Measurements from ENCODE around the gene RGS19.
"Not testable (repeated sequence)": the region's sequence is repeated elsewhere in the genome, so short reads cannot be mapped to it uniquely, and the experiment has no call there.

The RGS19 gene

GRCh38 chr20:64079273-64080012, at the start of gene RGS19:
RGS19 (minus strand) TSS chr20:64079518; CDS start chr20:64076886, 2,632 bp downstream.
- DNase-seq: peak; percentile 59

GRCh38 chr20:64123517-64123916, 44.2 kb upstream of the RGS19 start:
- DNase-seq: not testable (repeated sequence)

- DNase-seq: not testable (repeated sequence)
Measured at GRCh38 chr20:64122927-64123326, 43.6 kb upstream of the RGS19 start.

GRCh38 chr20:64121586-64121985, 42.3 kb upstream of the RGS19 start:
- no peak for DNase-seq

GRCh38 chr20:64119681-64120341, 40.5 kb upstream of the RGS19 start:
- no peak for DNase-seq

- DNase-seq: no peak
Measured at GRCh38 chr20:64119301-64119680, 40.0 kb upstream of the RGS19 start.

- DNase-seq: not testable (repeated sequence)
Measured at GRCh38 chr20:64117432-64117777, 38.1 kb upstream of the RGS19 start.

GRCh38 chr20:64116541-64117431, 37.5 kb upstream of the RGS19 start:
- no peak for DNase-seq

GRCh38 chr20:64116016-64116415, 36.7 kb upstream of the RGS19 start:
- no peak for DNase-seq

GRCh38 chr20:64115171-64115911, 36.0 kb upstream of the RGS19 start:
- peak; percentile 41 for DNase-seq

- DNase-seq: no peak
Measured at GRCh38 chr20:64114356-64114971, 35.1 kb upstream of the RGS19 start.

- DNase-seq: no peak
Measured at GRCh38 chr20:64113796-64114355, 34.6 kb upstream of the RGS19 start.

- DNase-seq: no peak
Measured at GRCh38 chr20:64113444-64113775, 34.1 kb upstream of the RGS19 start.

- no peak for DNase-seq
Measured at GRCh38 chr20:64112691-64113443, 33.5 kb upstream of the RGS19 start.

- DNase-seq: no peak
Measured at GRCh38 chr20:64111841-64112641, 32.7 kb upstream of the RGS19 start.

GRCh38 chr20:64110411-64111068, 31.2 kb upstream of the RGS19 start:
- DNase-seq: no peak

GRCh38 chr20:64109831-64110391, 30.6 kb upstream of the RGS19 start:
- no peak for DNase-seq

- no peak for DNase-seq
Measured at GRCh38 chr20:64108731-64109681, 29.7 kb upstream of the RGS19 start.

All from COR-L47 (cell line).